IMR-90 (cell line): ENCODE measurements around the gene RNF212.

Experiments used
- CTCF ChIP-seq: conservative IDR thresholded peaks from 2 replicates; pipeline ENCODE4 v1.5.1; 2012; ENCODE audit warnings: mild to moderate bottlenecking, low read depth, low read length, improper control_type of control experiment
- FOS ChIP-seq: fragments of 150-350 bp; IDR thresholded peaks from 2 replicates; pipeline ENCODE4 v1.6.1; 2016; ENCODE audit warnings: low read depth, low read length
- MAZ ChIP-seq: IDR thresholded peaks from 2 replicates; pipeline ENCODE4 v1.6.1; 2012; ENCODE audit warnings: low read depth, mild to moderate bottlenecking, low read length, improper control_type of control experiment, moderate library complexity, borderline replicate concordance
- MXI1 ChIP-seq: IDR thresholded peaks from 2 replicates; pipeline ENCODE4 v1.6.1; 2012; ENCODE audit warnings: low read depth, mild to moderate bottlenecking, low read length, moderate library complexity, borderline replicate concordance
- POLR2A ChIP-seq: IDR thresholded peaks from 2 replicates; pipeline ENCODE4 v1.6.1; 2012; ENCODE audit warnings: mild to moderate bottlenecking, low read depth, low read length
- RFX5 ChIP-seq: IDR thresholded peaks from 2 replicates; pipeline ENCODE4 v1.8.0; 2012; ENCODE audit warnings: low read depth, mild to moderate bottlenecking, low read length, moderate library complexity
- TF ChIP-seq, protein P1 (sequence below): fragments of 150-350 bp; IDR thresholded peaks from 2 replicates; pipeline ENCODE4 v1.6.1; 2017; ENCODE audit warnings: mild to moderate bottlenecking, antibody characterized with exemption, low read length, low read depth

GRCh38 chr4:1156069-1156468, 42.7 kb upstream of the RNF212 start:
- TF ChIP-seq CTCF (no peak), POLR2A (no peak), MAZ (no peak), RFX5 (no peak), FOS (no peak), MXI1 (no peak)
- TF ChIP-seq, protein P1, sequence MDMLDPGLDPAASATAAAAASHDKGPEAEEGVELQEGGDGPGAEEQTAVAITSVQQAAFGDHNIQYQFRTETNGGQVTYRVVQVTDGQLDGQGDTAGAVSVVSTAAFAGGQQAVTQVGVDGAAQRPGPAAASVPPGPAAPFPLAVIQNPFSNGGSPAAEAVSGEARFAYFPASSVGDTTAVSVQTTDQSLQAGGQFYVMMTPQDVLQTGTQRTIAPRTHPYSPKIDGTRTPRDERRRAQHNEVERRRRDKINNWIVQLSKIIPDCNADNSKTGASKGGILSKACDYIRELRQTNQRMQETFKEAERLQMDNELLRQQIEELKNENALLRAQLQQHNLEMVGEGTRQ, result no peak
